T-helper 1 cell treated with Interleukin-12 subunit alpha and Interleukin-12 subunit beta and Interleukin-4 antibody, amounts not matched to agents 30 μg/mL and 1 μg/mL, for 36 hours (primary cell): ENCODE results near the gene UNC13D.
A peak's percentile ranks its signal among the peaks of the same experiment; 100 is the strongest.
"Not testable (repeated sequence)": the region's sequence is repeated elsewhere in the genome, so short reads cannot be mapped to it uniquely, and the experiment has no call there.

Experiments used
- H3K27ac Mint-ChIP-seq: one replicate; pipeline ENCODE4 v1.8.0; 2021; ENCODE audit warnings: mild to moderate bottlenecking, mixed read lengths
- H3K27me3 Mint-ChIP-seq: one replicate; pipeline ENCODE4 v1.8.0; 2021; ENCODE audit warnings: low read depth, mixed read lengths
- H3K36me3 Mint-ChIP-seq: one replicate; pipeline ENCODE4 v1.8.0; 2021; ENCODE audit warnings: low read depth, mixed read lengths
- H3K4me1 Mint-ChIP-seq: one replicate; pipeline ENCODE4 v1.8.0; 2021; ENCODE audit warnings: low read depth, mixed read lengths
- H3K4me3 Mint-ChIP-seq: one replicate; pipeline ENCODE4 v1.8.0; 2021; ENCODE audit warnings: mild to moderate bottlenecking, moderate library complexity, mixed read lengths
- H3K9me3 Mint-ChIP-seq: one replicate; pipeline ENCODE4 v1.8.0; 2021; ENCODE audit warnings: mixed read lengths

The UNC13D gene

GRCh38 chr17:75778066-75778860 is 65.9 kb downstream of the UNC13D start:
- not testable (repeated sequence) for H3K9me3 Mint-ChIP-seq, H3K27me3 Mint-ChIP-seq
- Mint-ChIP-seq H3K27ac (peak overlapping the region; percentile 89), H3K4me1 (peaks cover 43% of the 10 kb centered on the region), H3K4me3 (peak overlapping the region; percentile 96), H3K36me3 (peaks cover 32% of the 10 kb centered on the region)

GRCh38 chr17:75777296-75777922 is 66.8 kb downstream of the UNC13D start:
- peaks cover 32% of the 10 kb centered on the region for H3K36me3 Mint-ChIP-seq
- H3K9me3 Mint-ChIP-seq: no peaks in the 10 kb centered on the region
- H3K27ac Mint-ChIP-seq: peak overlapping the region; percentile 87
- H3K4me1 Mint-ChIP-seq: peaks cover 39% of the 10 kb centered on the region
- H3K4me3 Mint-ChIP-seq: peak overlapping the region; percentile 96
- no peaks in the 10 kb centered on the region for H3K27me3 Mint-ChIP-seq
